HuH-7 (cell line): ENCODE results near the gene ACP2.
"Not testable (repeated sequence)": the region's sequence is repeated elsewhere in the genome, so short reads cannot be mapped to it uniquely, and the experiment has no call there.

Source experiments
- DNase-seq: peaks from one replicate; pipeline ENCODE4 v3.0.0; 2011; ENCODE audit warnings: low spot score

The ACP2 gene

GRCh38 chr11:47198161-47198560 lies 50.5 kb downstream of the ACP2 start:
- not testable (repeated sequence) for DNase-seq

- no peak for DNase-seq
These were observed 56.5 kb downstream of the ACP2 start for GRCh38 chr11:47192111-47192510.

- not testable (repeated sequence) for DNase-seq
These were observed 57.5 kb downstream of the ACP2 start for GRCh38 chr11:47191137-47191536.
